Dedifferentiated amniotic fluid mesenchymal stem cell (primary cell): ENCODE results near the gene LARP1.
"Not testable (repeated sequence)": the region's sequence is repeated elsewhere in the genome, so short reads cannot be mapped to it uniquely, and the experiment has no call there.

ENCODE experiments used
- DNase-seq: peaks from one replicate; pipeline ENCODE4 v3.0.0-alpha.2; 2016; ENCODE audit errors: extremely low spot score

The LARP1 gene

DNA sequence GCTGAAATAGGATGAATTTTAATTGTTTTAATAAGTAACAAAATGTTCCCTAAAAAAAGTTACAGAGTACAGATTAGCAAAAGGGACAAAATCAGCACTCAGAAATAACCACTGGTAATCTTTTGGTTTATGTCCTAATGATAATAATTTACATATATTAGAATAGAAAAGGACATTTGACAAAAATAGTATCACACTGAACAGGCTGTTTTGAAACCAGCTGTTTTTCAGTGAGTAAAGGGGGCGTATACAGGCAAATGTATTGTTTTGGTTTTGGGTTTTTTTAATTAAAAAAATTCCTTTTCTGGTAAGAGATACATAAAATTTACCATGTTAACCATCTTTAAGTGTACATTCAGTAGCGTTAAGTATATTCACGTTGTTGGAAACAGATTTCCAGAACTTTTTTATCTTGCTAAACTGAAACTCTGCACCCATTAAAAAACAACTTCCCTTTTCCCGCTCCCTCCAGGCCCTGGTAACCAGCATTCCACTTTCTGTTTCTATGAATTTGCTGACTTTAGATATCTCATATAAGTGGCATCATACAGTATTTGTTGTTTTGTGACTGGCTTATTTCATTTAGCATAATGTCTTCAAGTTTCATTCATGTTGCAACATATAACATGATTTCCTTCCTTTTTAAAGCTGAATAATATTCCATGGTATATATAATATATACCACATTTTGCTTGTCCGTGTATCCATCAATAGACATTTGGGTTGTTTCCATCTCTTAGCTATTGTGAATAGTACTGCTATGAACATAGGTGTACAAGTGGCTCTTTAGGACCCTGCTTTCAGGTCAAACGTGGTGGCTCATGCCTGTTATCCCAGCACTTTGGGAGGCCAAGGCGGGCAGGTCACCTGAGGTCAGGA, 20.6 kb upstream of the LARP1 start:
- no peak for DNase-seq

- not testable (repeated sequence) for DNase-seq
These were observed 19.8 kb upstream of the LARP1 start for GRCh38 chr5:154735362-154735761.

GRCh38 chr5:154736372-154736771, 18.8 kb upstream of the LARP1 start:
- not testable (repeated sequence) for DNase-seq

DNA sequence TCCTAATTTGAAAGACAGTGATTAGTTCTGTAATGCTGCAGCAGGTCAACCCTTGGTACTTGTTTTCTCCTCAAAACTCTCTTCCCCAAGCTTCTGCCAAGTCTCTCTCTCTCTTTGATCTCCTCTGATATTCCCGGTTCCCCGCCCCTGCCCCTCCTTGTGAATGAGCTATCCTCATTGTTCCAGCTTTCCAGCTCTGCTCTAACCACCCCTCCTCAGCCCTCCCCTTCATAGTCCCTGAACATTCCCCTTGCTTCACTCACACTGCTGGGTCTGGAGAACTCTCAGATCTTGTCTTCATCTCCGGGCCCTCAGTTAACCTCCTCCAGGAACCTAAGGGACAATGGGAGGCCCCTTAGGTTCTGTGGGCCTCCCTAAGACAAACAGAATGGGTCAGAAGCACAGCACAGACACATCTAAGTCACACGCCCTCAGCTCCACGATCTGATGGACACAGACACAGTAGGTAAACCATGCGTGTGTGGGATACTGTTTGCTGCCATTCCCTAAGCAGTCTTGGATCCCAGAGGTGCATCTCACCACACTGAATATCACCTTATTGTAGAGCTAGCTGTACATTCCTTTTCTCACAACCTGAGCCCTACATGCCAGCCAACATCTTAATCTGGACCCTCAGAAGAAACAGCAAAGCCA, 17.4 kb upstream of the LARP1 start:
- no peak for DNase-seq

DNA sequence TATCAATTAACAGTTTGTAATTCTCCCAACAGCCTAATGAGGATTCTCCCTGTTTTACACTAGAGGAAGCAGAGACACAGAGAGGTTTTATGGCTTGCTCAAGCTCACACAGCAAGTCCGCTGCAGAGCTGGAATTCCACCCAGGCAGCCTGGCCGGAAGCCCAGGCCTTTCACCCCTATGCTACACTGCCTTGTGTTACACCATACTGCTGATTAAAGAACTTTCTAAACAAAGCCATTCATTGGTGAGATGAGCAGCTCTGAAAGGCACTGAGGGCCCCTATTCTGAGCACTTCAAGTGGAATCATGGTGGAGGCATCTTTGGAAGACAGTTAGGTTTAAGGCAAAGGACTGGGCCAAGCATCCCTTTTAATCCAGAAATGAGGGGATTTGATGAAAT, 14.7 kb upstream of the LARP1 start:
- DNase-seq: no peak

GRCh38 chr5:154740957-154741356, 14.2 kb upstream of the LARP1 start:
- DNase-seq: no peak

- DNase-seq: no peak
These were observed 13.8 kb upstream of the LARP1 start for GRCh38 chr5:154741415-154741814.

- no peak for DNase-seq
These were observed 11.4 kb upstream of the LARP1 start for GRCh38 chr5:154743812-154744211.

DNA sequence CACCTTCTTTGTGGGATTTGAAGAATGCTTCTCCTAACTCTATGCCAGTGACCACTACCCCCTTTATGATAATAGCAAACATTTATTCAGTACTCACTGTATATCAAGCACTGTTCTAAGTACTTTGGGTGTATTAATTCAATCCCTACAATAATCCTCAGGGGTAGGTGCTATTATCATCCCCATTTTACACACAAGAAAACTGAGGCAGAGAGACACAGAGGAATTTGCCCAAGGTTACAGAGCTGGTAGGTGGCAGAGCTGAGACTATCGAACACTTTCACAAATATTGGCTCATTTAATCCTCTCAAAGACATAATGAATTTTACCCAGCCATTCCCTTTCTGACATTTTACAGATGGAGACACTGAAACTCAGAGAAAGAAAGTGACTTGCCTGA, 9.8 kb upstream of the LARP1 start:
- no peak for DNase-seq

GRCh38 chr5:154749491-154749890, 5.7 kb upstream of the LARP1 start:
- no peak for DNase-seq

DNA sequence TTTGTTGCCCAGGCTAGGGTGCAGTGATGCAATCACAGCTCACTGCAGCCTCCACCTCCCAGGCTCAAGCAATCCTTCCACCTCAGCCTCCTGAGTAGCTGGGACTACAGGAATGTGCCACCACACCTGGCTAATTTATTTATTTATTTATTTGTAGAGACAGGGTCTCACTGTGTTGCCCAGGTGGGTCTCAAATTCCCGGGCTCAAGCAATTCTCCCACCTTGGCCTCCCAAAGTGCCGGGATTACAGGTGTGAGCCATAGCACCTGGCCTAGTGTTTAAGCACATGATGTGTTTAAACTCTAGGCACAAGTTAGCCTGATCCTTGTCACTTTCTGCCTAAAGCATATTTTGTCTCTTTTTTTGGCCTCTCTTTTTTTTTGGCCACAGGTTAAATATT, 4.5 kb upstream of the LARP1 start:
- DNase-seq: not testable (repeated sequence)

DNA sequence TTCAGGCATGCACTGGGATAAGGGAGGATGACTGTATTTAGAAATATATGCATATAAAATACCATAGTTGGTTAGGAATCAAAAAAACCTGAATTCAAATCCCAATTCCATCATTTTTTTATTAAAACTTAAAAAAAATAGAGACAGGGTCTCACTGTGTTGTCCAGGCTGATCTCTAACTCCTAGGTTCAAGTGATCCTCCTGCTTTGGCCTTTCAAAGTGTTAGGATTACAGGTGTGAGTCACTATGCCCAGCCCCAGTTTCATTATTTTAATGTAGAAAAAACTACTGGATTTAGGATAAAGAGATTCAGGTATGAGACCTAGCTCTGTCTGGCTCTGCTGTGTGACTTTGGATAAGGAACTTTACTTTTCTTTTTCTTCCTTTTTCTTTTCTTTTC, 3.3 kb upstream of the LARP1 start:
- no peak for DNase-seq

GRCh38 chr5:154753792-154754191, 1.4 kb upstream of the LARP1 start:
- DNase-seq: peak; percentile 96

DNA sequence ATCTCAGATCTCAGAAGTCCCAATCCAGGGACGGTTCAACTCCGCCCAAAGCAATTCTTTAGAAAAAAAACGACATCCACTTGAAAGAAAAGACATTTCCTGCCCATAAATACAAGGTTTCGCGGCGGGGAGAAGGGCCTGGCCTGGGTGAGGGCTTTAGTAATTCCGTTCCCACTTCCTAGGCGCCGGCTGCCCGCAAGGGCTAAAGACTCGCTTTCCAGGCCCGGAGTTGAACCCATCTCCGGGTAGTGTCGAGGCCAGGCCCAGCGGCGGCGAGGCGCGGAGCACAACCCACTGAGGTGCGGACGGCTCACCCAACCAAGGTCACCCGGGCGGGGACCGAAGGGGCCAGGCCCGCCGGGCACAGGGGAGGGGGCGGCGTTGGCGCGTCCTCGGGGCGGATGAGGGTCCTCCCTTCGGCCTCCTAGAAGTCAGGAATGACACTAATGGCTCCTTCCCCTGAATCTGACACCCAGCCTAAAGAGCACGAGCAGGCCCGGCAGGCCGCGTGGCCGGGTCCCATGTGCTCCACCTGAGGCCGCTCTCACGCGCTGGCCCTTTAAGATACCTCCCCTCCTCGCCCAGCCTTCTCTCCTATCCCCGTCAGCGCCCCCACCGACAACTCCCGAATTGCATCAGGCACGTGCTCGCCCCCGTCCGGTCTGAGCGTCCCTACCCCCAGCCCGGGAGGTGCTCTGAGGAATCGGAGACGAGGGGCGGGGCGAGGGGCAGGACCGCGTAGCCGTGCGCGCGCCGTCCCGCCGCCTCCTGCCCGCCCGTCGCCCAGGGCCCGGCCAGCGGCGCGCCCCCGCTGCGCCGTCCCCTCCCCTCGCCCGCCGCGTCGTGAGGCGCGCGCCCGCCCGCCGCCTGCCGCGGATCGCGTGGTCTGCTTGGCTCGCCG, 467 bp upstream of the LARP1 start:
- DNase-seq: peak; percentile 99

- DNase-seq: no peak
These were observed 1.1 kb downstream of the LARP1 start for GRCh38 chr5:154756009-154756867.

DNA sequence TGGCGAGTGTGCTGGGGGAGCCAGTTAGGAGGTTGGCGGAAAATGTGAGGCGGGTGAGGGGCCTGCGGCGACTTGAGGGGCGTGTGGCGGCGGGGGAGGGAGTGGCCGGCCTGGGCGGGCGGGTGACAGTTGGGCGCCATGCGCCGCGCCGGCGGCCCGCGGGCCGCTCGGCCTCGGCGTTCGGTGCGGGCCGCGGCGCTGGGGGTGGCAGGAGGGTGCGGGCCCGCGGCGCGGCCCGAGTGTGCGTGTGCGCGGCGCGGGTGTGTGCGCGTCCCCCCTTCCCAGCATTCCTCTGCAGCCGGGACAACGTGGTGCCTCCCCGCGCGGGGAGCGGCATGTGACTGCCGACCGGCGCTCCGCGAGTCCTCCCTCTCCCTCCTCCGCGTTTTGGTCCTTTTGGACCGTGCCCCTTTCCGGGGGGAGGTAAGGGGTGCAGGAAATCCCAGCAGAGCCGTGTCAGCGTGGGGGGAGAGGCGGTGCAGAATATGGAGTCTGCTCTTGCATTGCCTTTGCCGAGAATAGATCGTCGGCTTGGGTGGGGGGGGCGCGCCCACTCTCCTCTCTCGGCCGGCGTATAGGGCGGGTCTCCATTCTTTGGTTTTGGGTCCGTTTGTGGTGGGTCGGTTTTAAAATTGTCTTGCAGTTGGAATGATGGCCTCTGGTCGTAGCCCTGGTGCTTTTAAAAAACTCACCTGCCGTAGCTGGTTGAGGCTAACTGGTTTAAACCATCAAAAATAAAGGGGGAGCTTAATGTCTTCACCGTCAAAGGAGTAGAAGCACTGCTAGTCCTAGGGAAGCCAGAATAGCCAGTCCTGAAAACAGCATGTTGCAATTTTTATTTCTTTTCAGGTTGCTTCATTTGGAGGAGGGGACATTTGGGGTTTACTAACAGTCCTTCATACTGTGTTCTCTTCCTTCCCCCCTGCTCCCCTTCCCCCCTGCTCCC, 2.0 kb downstream of the LARP1 start:
- no peak for DNase-seq

DNA sequence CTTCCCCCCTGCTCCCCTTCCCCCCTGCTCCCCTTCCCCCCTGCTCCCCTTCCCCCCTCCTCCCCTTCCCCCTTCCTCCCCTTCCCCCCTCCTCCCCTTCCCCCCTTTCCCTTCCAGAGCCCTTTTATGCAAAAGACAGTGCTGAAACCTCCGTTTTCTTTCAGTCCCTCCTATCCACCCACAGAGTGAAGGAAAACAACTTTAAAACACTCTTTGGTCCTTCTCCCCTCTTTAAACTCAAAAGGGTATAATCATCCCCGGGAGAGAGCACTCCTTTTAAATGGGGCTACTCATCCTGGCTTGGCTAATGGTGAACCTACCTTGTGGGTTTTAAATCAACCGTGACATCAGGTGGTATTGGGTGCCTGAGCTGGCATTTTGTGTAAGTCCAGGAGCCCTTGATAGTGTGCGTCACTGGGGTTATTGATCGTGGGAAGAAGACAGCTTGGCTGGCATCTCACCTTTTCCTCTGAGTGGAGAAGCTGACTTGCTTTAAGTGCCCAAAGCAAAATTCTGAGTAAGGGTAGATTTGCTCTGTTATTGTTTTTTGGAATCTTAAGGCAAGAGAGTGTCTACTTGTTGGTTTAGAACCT, 2.7 kb downstream of the LARP1 start:
- no peak for DNase-seq

DNA sequence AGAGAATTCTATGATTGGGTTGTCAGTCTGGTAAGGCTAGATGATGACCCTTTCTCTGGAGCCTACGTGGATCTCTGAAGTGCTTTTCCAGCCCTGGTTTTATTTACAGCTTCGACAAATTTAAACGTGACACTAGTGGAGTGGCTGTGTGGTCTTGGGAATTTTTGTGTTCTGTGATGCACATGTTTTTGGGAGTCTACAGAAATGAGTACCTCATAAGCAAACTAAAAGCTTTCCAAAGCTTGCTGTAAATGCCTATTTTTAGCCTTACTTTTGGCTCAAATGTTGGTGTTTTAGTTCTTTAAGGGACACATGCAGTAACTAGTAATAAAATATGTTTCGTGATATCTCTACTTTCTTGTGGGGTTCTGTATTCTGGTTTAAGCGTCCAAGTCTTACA, 3.3 kb downstream of the LARP1 start:
- peak; percentile 39 for DNase-seq

DNA sequence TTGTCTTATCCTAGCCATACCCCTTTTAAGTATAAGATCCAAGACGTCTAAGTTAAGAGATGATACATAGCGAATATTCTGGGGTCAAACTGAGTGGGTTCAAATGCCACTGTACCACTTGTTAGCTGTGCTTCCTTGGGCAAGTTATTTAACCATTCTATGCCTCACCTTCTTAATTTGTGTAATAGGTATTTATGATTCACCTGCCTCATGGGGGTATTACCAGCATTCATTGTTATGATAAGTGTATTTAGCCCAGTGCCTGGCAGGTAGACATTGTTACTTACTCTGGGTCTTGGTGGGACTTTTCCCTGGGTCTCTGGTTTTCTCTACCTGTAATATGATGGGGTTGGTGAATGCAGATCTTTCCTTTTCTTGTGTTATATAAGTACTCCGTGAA, 3.8 kb downstream of the LARP1 start:
- no peak for DNase-seq

GRCh38 chr5:154759868-154760267, 4.7 kb downstream of the LARP1 start:
- not testable (repeated sequence) for DNase-seq
